BLaER1 treated with 17β-estradiol and CSF1 and Interleukin-3, amounts not matched to agents 10 nM and 100 nM (cell line): ENCODE results near the gene FRMD3.

Experiments
- H3K27ac ChIP-seq, 11 experiments: shearing (Covaris generic); formaldehyde crosslinking; 2 replicates each; pipeline ENCODE4 v1.8.1; 2022
- H3K27me3 ChIP-seq, 11 experiments: shearing (Covaris generic); formaldehyde crosslinking; 2 replicates each; pipeline ENCODE4 v1.8.1; 2022
- H3K36me3 ChIP-seq, 11 experiments: shearing (Covaris generic); formaldehyde crosslinking; 2 replicates each; pipeline ENCODE4 v1.8.1; 2022
- H3K4me1 ChIP-seq, 10 experiments: shearing (Covaris generic); formaldehyde crosslinking; 2 replicates each; pipeline ENCODE4 v1.8.1; 2022
- H3K4me2 ChIP-seq, 11 experiments: shearing (Covaris generic); formaldehyde crosslinking; 2 replicates each; pipeline ENCODE4 v1.8.1; 2022
- H3K4me3 ChIP-seq, 10 experiments: shearing (Covaris generic); formaldehyde crosslinking; 2 replicates each; pipeline ENCODE4 v1.8.1; 2022
- H3K9ac ChIP-seq, 11 experiments: shearing (Covaris generic); formaldehyde crosslinking; 2 replicates each; pipeline ENCODE4 v1.8.1; 2022
- H3K9me3 ChIP-seq, 11 experiments: shearing (Covaris generic); formaldehyde crosslinking; replicated peaks in 1 of 11; 2 replicates each; pipeline ENCODE4 v1.8.1; 2022
- H4K20me1 ChIP-seq, 11 experiments: shearing (Covaris generic); formaldehyde crosslinking; 2 replicates each; pipeline ENCODE4 v1.8.1; 2022
- Cebpa-rat ChIP-seq, 11 experiments: shearing (Covaris generic); IDR thresholded peaks; 2 replicates each; pipeline ENCODE4 v1.8.1; 2022

Gene FRMD3

DNA sequence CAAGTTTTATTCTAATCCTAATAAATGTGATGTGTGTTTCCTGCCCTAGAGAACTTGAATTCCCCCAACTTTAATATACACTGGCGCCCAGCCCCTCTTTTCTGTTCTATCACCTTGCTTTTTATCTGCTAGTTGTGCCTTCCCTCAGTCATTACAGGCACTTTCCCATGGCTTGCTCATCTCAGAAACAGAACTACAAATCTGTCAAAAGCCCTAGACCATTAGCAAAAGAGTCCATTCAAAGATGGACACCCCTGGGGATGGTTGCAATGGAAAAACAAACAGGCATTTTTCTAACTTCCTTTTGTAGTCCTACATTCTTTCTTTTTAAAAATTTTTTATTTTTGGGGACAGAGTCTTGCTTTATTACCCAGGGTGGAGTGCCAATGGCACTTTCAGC is 48.2 kb downstream of the FRMD3 start:
- Histone ChIP-seq H4K20me1 (no peaks in the 10 kb centered on the region), H3K27ac (no peak overlapping the region), H3K4me3 (no peak overlapping the region), H3K9me3 (no peaks in the 10 kb centered on the region), H3K36me3 (no peaks in the 10 kb centered on the region), H3K4me1 (no peaks in the 10 kb centered on the region), H3K27me3 (no peaks in the 10 kb centered on the region), H3K4me2 (no peak overlapping the region), H3K9ac (no peak overlapping the region)
- no peak for TF ChIP-seq Cebpa-rat (IDR thresholded peaks at IDR 0.05)

DNA sequence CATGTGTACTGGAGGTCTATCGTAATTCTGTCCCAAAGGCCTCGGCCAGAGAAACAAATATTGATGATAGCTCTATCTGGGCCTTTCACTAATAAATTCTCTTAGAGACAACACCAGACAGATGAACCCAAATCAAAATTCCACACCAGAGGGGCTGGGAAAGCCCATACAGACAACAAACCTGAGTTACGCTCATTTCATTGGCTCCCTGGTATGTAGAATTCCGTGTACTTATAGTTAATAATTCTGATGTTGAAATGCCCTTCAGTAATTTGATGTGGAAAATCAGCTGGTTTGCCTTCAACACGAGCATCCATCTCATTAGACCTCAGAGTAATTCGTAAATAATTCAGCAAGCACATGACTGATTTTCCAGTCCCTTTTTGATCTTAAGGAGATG is 53.2 kb downstream of the FRMD3 start:
- Histone ChIP-seq H3K36me3 (no peaks in the 10 kb centered on the region), H3K4me3 (no peak overlapping the region), H3K4me1 (no peaks in the 10 kb centered on the region), H3K4me2 (no peak overlapping the region), H3K27ac (no peak overlapping the region), H4K20me1 (no peaks in the 10 kb centered on the region), H3K9me3 (peaks cover 6 to 11% (median 9%) of the 10 kb centered on the region in 11 experiments; a peak in 20 of 22 replicates), H3K27me3 (no peaks in the 10 kb centered on the region), H3K9ac (no peak overlapping the region)
- TF ChIP-seq Cebpa-rat (IDR thresholded peaks at IDR 0.05), result no peak

DNA sequence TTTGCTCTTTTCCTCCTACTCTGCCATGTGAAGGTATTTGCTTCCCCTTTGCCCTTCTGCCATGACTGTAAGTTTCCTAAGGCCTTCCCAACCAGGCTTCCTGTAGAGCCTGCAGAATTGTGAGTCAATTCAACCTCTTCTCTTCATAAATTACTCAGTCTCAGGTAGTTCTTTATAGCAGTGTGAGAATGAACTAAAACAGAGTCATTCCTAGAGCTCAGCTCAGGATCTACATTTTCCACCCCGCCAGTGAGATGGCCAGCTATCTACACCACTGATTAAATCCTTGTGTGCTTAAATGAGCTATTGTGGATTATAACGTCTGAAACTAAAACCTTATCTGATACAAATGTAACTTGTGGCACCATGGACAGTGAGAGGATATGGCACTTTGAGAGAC is 55.0 kb downstream of the FRMD3 start:
- no peak for TF ChIP-seq Cebpa-rat (IDR thresholded peaks at IDR 0.05)
- H4K20me1 ChIP-seq, result no peaks in the 10 kb centered on the region
- H3K9me3 ChIP-seq, result peaks cover 9 to 20% (median 13%) of the 10 kb centered on the region in 11 experiments; a peak in 20 of 22 replicates
- no peaks in the 10 kb centered on the region for H3K4me1 ChIP-seq
- H3K27me3 ChIP-seq, result no peaks in the 10 kb centered on the region
- H3K36me3 ChIP-seq, result no peaks in the 10 kb centered on the region
- no peak overlapping the region for H3K9ac ChIP-seq
- no peak overlapping the region for H3K27ac ChIP-seq
- H3K4me2 ChIP-seq, result no peak overlapping the region
- no peak overlapping the region for H3K4me3 ChIP-seq

DNA sequence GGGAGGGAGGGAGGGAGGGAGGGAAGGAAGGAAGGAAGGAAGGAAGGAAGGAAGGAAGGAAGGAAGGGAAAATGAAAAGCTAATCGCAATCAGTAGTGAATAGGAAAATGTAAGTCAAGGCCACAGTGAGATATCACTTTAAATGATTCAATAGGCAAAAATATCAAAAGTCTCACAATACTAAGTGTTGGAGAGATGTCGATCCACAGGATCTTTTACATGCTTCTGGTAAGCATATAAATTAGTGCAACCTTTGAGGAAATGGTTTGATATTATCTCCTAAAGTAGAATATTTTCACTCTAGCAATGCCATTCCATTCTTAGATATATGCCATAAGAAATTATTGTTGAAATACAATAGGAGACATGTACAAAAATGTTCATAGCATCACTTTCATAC is 58.4 kb downstream of the FRMD3 start:
- TF ChIP-seq Cebpa-rat (IDR thresholded peaks at IDR 0.05), result no peak
- H4K20me1 ChIP-seq, result no peaks in the 10 kb centered on the region
- H3K4me3 ChIP-seq, result no peak overlapping the region
- no peaks in the 10 kb centered on the region for H3K27me3 ChIP-seq
- no peaks in the 10 kb centered on the region for H3K4me1 ChIP-seq
- no peak overlapping the region for H3K9ac ChIP-seq
- H3K4me2 ChIP-seq, result no peak overlapping the region
- H3K27ac ChIP-seq, result no peak overlapping the region
- no peaks in the 10 kb centered on the region for H3K36me3 ChIP-seq
- H3K9me3 ChIP-seq, result peaks cover 9 to 25% (median 13%) of the 10 kb centered on the region in 11 experiments; a peak in 20 of 22 replicates

DNA sequence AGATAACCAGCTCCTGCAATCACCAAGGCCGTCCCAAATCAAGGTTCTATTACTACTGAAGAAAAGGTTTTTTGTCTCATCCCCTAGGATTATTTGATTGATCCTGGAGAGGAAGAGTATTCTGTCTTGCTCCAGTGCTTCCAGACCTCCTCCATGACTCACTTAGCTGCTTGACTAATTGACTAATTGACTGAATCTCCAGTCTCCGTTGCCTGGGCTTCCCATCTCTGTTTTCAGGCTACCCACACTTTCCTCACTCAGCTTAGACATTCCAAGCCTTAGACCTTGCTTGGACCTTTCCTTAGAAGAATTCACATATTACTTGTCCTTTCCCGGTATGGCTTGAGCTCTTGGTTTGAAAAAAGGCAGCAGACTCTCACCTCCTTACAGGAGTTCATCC is 60.6 kb downstream of the FRMD3 start:
- no peak overlapping the region for H3K4me2 ChIP-seq
- no peaks in the 10 kb centered on the region for H3K36me3 ChIP-seq
- no peak overlapping the region for H3K27ac ChIP-seq
- H3K9ac ChIP-seq, result no peak overlapping the region
- no peaks in the 10 kb centered on the region for H4K20me1 ChIP-seq
- H3K9me3 ChIP-seq, result peaks cover 9 to 25% (median 13%) of the 10 kb centered on the region in 11 experiments; a peak in 20 of 22 replicates
- peaks cover 0 to 11% (median 0%) of the 10 kb centered on the region in 10 experiments; a peak in 4 of 20 replicates for H3K4me1 ChIP-seq
- TF ChIP-seq Cebpa-rat (IDR thresholded peaks at IDR 0.05), result no peak
- no peaks in the 10 kb centered on the region for H3K27me3 ChIP-seq
- H3K4me3 ChIP-seq, result no peak overlapping the region

DNA sequence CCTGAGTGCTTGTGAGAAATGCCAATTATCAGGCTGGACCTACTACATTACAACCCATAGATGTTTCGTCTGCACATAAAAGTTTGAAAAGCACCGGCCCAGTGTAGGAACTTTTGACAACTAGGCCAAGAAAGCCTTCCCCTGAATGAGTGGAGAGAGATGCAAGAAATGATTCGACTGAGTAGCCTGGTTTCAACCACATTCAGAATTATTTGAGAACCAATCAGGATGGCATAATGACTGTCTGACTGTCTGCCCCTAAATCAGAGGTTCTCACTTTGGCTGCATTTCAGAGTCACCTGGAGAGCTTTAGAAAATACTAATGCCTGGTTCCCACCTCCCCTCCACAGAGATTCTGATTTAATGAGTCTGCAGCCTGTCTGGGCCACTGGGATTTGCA is 61.1 kb downstream of the FRMD3 start:
- Histone ChIP-seq H3K4me3 (no peak overlapping the region), H3K27me3 (no peaks in the 10 kb centered on the region), H3K36me3 (no peaks in the 10 kb centered on the region), H3K9ac (no peak overlapping the region), H3K4me2 (no peak overlapping the region), H4K20me1 (no peaks in the 10 kb centered on the region), H3K27ac (no peak overlapping the region), H3K9me3 (peaks cover 9 to 25% (median 13%) of the 10 kb centered on the region in 11 experiments; a peak in 20 of 22 replicates), H3K4me1 (peaks cover 0 to 11% (median 3%) of the 10 kb centered on the region in 10 experiments; a peak in 7 of 20 replicates)
- TF ChIP-seq Cebpa-rat (IDR thresholded peaks at IDR 0.05), result no peak

DNA sequence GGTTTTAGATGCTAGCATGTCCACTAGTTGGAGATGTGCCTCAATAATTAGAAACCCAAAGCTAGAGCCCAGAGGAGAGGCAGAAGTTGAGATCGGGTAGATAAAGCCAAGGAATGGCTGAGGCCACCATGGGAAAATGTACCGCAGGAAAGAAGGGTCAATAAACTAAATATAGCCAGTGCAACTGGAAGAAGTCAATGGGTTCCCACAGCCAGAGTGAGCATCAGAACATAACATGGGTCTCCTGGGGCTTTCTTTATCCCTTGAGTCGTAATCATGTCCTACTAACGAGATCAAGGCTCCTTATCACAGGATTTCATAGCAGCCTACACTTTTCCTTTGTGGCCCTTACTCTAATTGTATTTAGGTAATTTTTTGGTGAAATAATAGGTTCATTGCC is 61.7 kb downstream of the FRMD3 start:
- TF ChIP-seq Cebpa-rat (IDR thresholded peaks at IDR 0.05), result no peak
- H3K27ac ChIP-seq, result no peak overlapping the region
- no peak overlapping the region for H3K9ac ChIP-seq
- no peak overlapping the region for H3K4me2 ChIP-seq
- no peaks in the 10 kb centered on the region for H3K36me3 ChIP-seq
- H3K4me1 ChIP-seq, result peaks cover 0 to 11% (median 5%) of the 10 kb centered on the region in 10 experiments; a peak in 7 of 20 replicates
- H3K9me3 ChIP-seq, result peaks cover 9 to 25% (median 13%) of the 10 kb centered on the region in 11 experiments; a peak in 20 of 22 replicates
- H3K27me3 ChIP-seq, result no peaks in the 10 kb centered on the region
- no peak overlapping the region for H3K4me3 ChIP-seq
- H4K20me1 ChIP-seq, result no peaks in the 10 kb centered on the region

DNA sequence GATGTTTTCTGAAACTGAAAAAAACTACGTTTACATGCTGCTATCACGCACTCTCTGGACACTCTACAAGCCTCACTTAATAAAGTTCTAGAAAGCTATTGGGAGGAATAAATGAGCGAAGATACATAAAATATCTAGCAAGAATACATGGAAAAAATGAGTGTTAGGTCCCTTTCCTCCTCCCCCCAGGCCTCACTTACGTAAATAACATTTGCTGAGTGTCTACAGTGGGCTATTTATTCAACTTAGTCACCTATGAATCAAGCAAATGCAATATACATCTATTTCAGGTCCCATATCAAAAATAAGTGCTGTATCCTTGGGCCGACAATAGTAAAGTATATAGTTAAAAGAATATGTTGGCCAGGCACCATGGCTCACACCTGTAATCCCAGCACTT is 62.5 kb downstream of the FRMD3 start:
- Histone ChIP-seq H4K20me1 (no peaks in the 10 kb centered on the region), H3K27me3 (no peaks in the 10 kb centered on the region), H3K4me3 (no peak overlapping the region), H3K4me1 (peaks cover 0 to 11% (median 5%) of the 10 kb centered on the region in 10 experiments; a peak in 7 of 20 replicates), H3K9ac (no peak overlapping the region), H3K27ac (no peak overlapping the region), H3K36me3 (no peaks in the 10 kb centered on the region), H3K4me2 (no peak overlapping the region), H3K9me3 (peaks cover 9 to 22% (median 11%) of the 10 kb centered on the region in 11 experiments; a peak in 20 of 22 replicates)
- TF ChIP-seq Cebpa-rat (IDR thresholded peaks at IDR 0.05), result no peak

DNA sequence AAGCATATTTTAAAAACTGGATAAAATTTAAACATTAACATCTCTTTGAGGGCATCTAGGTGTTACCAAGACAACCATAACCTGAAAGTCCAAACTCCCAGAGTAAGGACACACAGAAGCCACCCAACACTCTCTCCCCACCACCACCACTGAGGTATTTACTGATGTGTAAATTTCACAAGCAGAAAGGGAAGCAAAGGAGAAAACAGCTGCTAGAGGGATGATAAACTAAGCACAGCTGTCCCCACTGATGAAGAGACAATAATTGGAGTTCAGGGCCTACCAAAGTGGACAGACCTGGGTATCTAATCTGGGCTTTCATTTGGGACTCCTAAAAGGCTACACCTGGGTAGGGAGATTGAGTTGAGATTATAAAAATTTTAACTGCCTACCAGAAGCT is 63.6 kb downstream of the FRMD3 start:
- Histone ChIP-seq H3K4me2 (no peak overlapping the region), H3K9ac (no peak overlapping the region), H4K20me1 (no peaks in the 10 kb centered on the region), H3K36me3 (no peaks in the 10 kb centered on the region), H3K27me3 (no peaks in the 10 kb centered on the region), H3K27ac (no peak overlapping the region), H3K9me3 (peaks cover 0 to 11% (median 0%) of the 10 kb centered on the region in 11 experiments; a peak in 7 of 22 replicates), H3K4me3 (no peak overlapping the region), H3K4me1 (peaks cover 0 to 11% (median 5%) of the 10 kb centered on the region in 10 experiments; a peak in 7 of 20 replicates)
- no peak for TF ChIP-seq Cebpa-rat (IDR thresholded peaks at IDR 0.05)

DNA sequence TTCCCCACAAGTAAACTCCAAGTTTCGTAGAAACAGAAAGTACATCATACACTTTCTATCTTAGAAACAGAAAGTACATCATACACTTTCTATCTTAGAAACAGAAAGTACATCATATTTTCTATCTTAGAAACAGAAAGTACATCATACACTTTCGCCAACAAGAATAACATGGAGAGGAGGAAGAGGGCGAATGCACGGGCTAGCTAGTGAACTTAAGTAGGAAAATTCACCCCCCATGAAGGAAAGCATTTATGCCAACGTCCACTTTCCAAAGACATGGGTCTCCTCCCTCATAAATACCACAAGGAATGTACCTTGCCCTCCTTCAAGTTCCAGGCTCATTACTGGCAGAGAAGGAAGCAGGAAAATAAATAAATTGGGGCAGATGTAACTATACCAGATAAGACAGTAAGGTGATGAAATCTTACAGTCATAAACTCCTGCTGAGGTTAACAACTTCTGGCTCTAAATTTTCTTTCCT is 64.7 kb downstream of the FRMD3 start:
- no peaks in the 10 kb centered on the region for H4K20me1 ChIP-seq
- no peak overlapping the region for H3K9ac ChIP-seq
- peaks cover 0 to 8% (median 0%) of the 10 kb centered on the region in 11 experiments; a peak in 2 of 22 replicates for H3K9me3 ChIP-seq
- H3K4me3 ChIP-seq, result no peak overlapping the region
- TF ChIP-seq Cebpa-rat (IDR thresholded peaks at IDR 0.05), result no peak
- no peak overlapping the region for H3K27ac ChIP-seq
- no peaks in the 10 kb centered on the region for H3K27me3 ChIP-seq
- H3K4me2 ChIP-seq, result peak overlapping the region in 1 of 11 experiments; percentile 9; a peak in 2 of 22 replicates
- H3K36me3 ChIP-seq, result no peaks in the 10 kb centered on the region
- H3K4me1 ChIP-seq, result peaks cover 0 to 11% (median 5%) of the 10 kb centered on the region in 10 experiments; a peak in 7 of 20 replicates
